ENCODE results near the gene CRB1. TPM values are rescaled to one million over a fixed set of nuclear protein-coding genes. Genes with fewer than 3 reads are reported as not detected.

Gene CRB1
- total and polyA plus RNA-seq, 2 of the 8 experiments (the other 6 are each of a cell fraction or from before 2014, with no cell fraction given) = 0.03 TPM; not detected in 1

DNA sequence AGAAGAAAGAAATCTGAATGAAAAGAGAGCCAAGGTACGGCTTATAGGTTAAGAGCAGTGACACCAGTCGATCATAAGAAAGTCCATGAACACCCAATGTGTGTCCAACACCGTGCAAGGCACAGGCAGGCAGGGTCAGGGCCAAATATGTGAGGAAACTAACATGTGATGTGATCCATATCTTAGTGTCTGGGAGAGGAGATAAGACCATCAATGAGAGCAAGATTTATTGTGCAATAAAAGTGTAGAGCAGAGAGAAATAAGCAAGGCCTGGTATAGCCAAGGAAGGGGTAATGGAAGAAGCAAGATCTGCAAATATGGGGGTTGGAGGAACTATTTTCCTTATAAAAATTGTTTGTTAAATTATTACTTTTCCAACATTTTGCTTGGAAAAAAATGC, 198.8 kb downstream of the CRB1 start (continued):
- no peak for TF ChIP-seq MAFK (IDR thresholded peaks at IDR 0.05; ENCODE audit: low read depth, low read length)
- no peak for TF ChIP-seq POLR2AphosphoS5 (IDR thresholded peaks at IDR 0.05; ENCODE audit: low read depth, low read length)
- TF ChIP-seq NRF1 (IDR thresholded peaks at IDR 0.05; ENCODE audit: low read depth, low read length) = no peak
- no peak for TF ChIP-seq CHD1 (IDR thresholded peaks at IDR 0.05; ENCODE audit: low read depth, low read length)
- TF ChIP-seq CHD2 (IDR thresholded peaks at IDR 0.05; ENCODE audit: low read length) = no peak
- no peak for TF ChIP-seq SRF (IDR thresholded peaks at IDR 0.05; ENCODE audit: low read depth, low read length)
